Colonic mucosa (tissue), 4 donors: ENCODE results near the gene EYS. TPM values are rescaled to one million over a fixed set of nuclear protein-coding genes. Genes with fewer than 3 reads are reported as not detected.

Source experiments
- DNase-seq: peaks from one replicate; pipeline ENCODE4 v3.0.0-alpha.2; 2020
- H3K27ac ChIP-seq: fragments of 200-600 bp; one replicate; pipeline ENCODE4 v1.8.0; 2021
- H3K27me3 ChIP-seq: fragments of 200-600 bp; one replicate; pipeline ENCODE4 v1.8.0; 2021
- H3K36me3 ChIP-seq: fragments of 200-600 bp; one replicate; pipeline ENCODE4 v1.8.0; 2021
- H3K4me1 ChIP-seq: fragments of 200-600 bp; one replicate; pipeline ENCODE4 v1.8.0; 2021; ENCODE audit warnings: mild to moderate bottlenecking
- H3K4me3 ChIP-seq: fragments of 200-600 bp; one replicate; pipeline ENCODE4 v1.8.0; 2021
- H3K9ac ChIP-seq, 2 donors: one replicate each; pipeline ENCODE4 v1.7.0; 2013; ENCODE audit warnings: control low read depth in 2 of 2, low read depth in 2 of 2, low read length in 2 of 2
- H3K9me3 ChIP-seq: fragments of 200-600 bp; one replicate; pipeline ENCODE4 v1.8.0; 2021
- intact Hi-C: fragments of 100-400 bp; cut with DNase I; formaldehyde crosslinking; loops from one replicate; pipeline ENCODE4 v1.14.1; 2022
- total RNA-seq, 2 donors: library from RNA; stranded (reverse); fragmentation: NEBNext Ultra II Directional in 1 of 2; extraction: Animal tissue kit (Norgen Biotek cat#: 25700) in 1 of 2; gene quantifications; one replicate each; pipeline ENCODE4 v1.2.1, GENCODE V29; 2021
- TF ChIP-seq, protein P1 (sequence below): fragments of 200-600 bp; IDR thresholded peaks from one replicate; pipeline ENCODE4 v1.8.0; 2022; ENCODE audit warnings: antibody characterized with exemption, mild to moderate bottlenecking
- donor health status: healthy.
- donor health status: DM: no; HTN: no; CAD: no.
- donor health status: DM: no; HTN: no; CAD: no.

The EYS gene
- total RNA-seq, 2 donors from 2014 or later = 0.64 to 0.82 TPM

DNA sequence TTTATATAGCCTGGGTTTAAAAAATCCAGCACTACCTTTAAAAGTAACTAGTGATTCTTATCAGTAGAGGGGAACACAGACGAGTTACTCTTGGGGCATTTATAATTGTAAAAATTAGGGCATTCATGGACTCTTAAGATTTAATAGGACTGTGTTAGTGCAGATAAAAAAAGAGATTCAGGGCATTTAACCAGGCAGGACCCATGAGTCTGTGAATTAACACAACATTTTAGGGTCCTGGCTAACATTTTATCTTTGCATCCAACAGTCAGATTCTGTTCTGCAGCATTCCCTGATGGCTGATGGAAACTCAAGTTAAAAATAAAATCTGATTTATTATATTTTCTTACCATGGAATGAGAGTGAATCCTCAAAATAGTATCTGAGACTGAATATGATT lies 1297.1 kb downstream of the EYS start:
- intact Hi-C loops = no loop called here
- Histone ChIP-seq H3K36me3 (no peaks in the 10 kb centered on the region), H3K4me1 (no peaks in the 10 kb centered on the region), H3K27me3 (no peaks in the 10 kb centered on the region), H3K27ac (no peak overlapping the region), H3K9me3 (no peaks in the 10 kb centered on the region), H3K9ac (no peak overlapping the region), H3K4me3 (no peak overlapping the region)
- DNase-seq = no peak
- TF ChIP-seq, protein P1, sequence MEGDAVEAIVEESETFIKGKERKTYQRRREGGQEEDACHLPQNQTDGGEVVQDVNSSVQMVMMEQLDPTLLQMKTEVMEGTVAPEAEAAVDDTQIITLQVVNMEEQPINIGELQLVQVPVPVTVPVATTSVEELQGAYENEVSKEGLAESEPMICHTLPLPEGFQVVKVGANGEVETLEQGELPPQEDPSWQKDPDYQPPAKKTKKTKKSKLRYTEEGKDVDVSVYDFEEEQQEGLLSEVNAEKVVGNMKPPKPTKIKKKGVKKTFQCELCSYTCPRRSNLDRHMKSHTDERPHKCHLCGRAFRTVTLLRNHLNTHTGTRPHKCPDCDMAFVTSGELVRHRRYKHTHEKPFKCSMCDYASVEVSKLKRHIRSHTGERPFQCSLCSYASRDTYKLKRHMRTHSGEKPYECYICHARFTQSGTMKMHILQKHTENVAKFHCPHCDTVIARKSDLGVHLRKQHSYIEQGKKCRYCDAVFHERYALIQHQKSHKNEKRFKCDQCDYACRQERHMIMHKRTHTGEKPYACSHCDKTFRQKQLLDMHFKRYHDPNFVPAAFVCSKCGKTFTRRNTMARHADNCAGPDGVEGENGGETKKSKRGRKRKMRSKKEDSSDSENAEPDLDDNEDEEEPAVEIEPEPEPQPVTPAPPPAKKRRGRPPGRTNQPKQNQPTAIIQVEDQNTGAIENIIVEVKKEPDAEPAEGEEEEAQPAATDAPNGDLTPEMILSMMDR = no peak

DNA sequence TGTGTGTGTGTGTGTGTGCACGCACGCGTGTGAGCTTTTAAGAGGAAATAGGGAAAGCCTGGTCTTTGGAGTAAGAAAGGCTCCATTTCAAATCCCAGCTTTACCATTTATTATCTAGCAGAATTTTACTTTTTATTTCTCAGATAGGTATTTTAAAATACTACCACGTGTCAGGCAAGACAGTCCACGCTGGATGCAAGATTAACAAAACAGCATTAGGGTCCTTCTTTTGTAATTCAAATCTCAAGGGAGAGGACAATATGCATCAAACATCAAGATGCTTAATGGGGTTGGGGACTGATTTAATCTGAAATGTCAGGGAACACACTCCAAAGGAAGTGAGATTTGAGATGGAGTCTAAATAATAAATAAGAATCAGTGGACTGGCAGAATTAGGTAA lies 1302.6 kb downstream of the EYS start:
- DNase-seq = no peak
- no peaks in the 10 kb centered on the region for H3K27me3 ChIP-seq
- no peaks in the 10 kb centered on the region for H3K36me3 ChIP-seq
- H3K4me3 ChIP-seq = no peak overlapping the region
- no peak overlapping the region for H3K9ac ChIP-seq
- intact Hi-C loops = no loop called here
- TF ChIP-seq, protein P1 = no peak
- H3K27ac ChIP-seq = no peak overlapping the region
- no peaks in the 10 kb centered on the region for H3K9me3 ChIP-seq
- H3K4me1 ChIP-seq = no peaks in the 10 kb centered on the region

DNA sequence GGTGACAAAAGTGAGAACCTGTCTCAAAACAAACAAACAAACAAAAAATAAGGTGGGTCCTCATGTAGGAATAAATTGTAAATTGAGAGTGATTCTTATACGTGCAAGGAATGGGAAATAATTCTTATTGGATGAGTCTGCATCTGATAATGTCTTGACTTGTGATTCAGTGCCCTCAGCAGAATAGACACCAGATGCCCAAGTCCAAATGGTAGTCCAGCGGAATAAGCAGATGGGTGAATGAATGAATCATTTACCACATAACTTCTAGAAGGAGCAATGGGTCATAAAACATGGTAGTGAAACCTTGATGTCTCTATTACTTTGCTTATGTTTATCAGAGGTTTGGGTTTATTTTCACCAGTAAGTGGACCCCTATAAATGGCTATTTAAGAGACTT lies 1323.7 kb downstream of the EYS start:
- TF ChIP-seq, protein P1 = no peak
- no peak overlapping the region for H3K27ac ChIP-seq
- intact Hi-C loops = no loop called here

DNA sequence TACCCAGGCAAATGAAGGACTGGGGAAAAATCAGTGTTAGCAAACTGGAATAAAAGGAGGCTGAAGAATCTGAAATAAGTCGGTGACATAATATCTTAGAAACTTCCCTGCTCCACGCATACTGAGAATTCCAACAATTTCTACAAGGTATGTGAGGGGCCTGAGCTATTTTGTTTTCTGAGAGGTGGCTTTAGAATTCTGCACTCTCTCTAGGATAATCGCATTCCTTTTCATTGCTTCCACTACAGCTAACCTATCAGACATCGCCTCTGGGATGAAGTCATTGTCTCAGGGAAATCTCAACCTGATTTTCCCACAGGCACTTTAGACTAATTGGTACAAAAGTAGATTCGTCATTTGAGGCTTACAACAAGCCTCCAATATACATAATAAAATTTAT lies 1330.6 kb downstream of the EYS start:
- Histone ChIP-seq H3K27ac (no peak overlapping the region), H3K27me3 (no peaks in the 10 kb centered on the region), H3K4me3 (no peak overlapping the region), H3K9me3 (no peaks in the 10 kb centered on the region), H3K4me1 (no peaks in the 10 kb centered on the region), H3K36me3 (no peaks in the 10 kb centered on the region), H3K9ac (no peak overlapping the region)
- TF ChIP-seq, protein P1 = no peak
- DNase-seq = no peak
- intact Hi-C loops = no loop called here

More for the DNA sequence above, 1323.7 kb downstream of the EYS start:
- Histone ChIP-seq H3K9ac (no peak overlapping the region), H3K27me3 (no peaks in the 10 kb centered on the region), H3K36me3 (no peaks in the 10 kb centered on the region), H3K4me1 (no peaks in the 10 kb centered on the region), H3K9me3 (no peaks in the 10 kb centered on the region), H3K4me3 (no peak overlapping the region)
- DNase-seq = no peak

DNA sequence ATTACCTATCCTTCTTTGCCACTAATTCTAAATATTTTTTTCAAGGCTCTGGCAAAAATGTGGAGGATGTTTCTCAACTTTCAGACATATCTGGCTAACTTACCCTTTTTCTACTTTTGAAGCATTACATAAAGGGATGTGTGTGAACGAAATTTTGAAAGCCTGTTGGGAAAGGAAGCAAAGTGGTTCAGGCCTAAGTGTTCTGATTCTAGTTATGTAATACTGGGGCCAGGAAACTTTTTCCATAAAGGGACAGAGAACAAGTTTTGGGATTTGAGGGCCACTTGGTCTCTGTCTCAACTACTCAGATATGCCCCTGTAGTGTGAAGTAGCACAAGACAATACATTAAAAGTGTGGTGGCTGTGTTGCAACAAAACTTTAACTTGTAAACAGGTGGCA lies 1349.6 kb downstream of the EYS start:
- H3K9ac ChIP-seq = no peak overlapping the region
- DNase-seq = no peak
- TF ChIP-seq, protein P1 = no peak
- H3K4me3 ChIP-seq = no peak overlapping the region
- no peaks in the 10 kb centered on the region for H3K9me3 ChIP-seq
- H3K4me1 ChIP-seq = no peaks in the 10 kb centered on the region
- no peaks in the 10 kb centered on the region for H3K27me3 ChIP-seq
- intact Hi-C loops = no loop called here
- no peak overlapping the region for H3K27ac ChIP-seq
- H3K36me3 ChIP-seq = no peaks in the 10 kb centered on the region

DNA sequence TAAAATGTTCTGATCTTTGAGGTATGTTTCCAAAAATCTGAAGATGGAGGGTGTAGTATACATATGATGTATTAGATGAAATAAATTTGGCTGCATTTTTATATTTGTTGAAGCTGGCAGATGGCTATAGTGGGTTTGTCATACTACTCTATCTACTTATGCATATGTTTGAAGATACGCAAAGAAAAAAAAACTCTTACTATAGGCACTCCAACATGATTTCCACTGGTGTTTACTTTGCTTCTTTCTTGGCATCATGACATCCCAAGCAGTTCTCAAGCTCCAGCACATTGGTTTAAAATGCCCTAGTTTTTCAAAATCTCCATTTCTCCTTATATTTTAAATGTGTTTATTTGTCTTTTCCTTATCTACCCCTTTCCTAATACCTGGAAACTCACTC lies 1359.6 kb downstream of the EYS start:
- intact Hi-C loops = no loop called here

More for the DNA sequence above, 1359.6 kb downstream of the EYS start:
- DNase-seq = no peak
- Histone ChIP-seq H3K4me3 (no peak overlapping the region), H3K9me3 (no peaks in the 10 kb centered on the region), H3K4me1 (no peaks in the 10 kb centered on the region), H3K36me3 (no peaks in the 10 kb centered on the region), H3K9ac (no peak overlapping the region), H3K27me3 (no peaks in the 10 kb centered on the region), H3K27ac (no peak overlapping the region)
- TF ChIP-seq, protein P1 = no peak
